Stimulated activated CD8-positive, alpha-beta memory T cell treated with anti-CD3 and anti-CD28 coated beads, Interleukin-4, amount 100 ng/mL, for 24 hours (primary cell): ENCODE results near the gene PCDH9.
A peak's percentile ranks its signal among the peaks of the same experiment; 100 is the strongest.

Experiments
- DNase-seq: peaks from one replicate; pipeline ENCODE4 v3.0.0-alpha.2; 2020; ENCODE audit warnings: low read depth

The PCDH9 gene

DNA sequence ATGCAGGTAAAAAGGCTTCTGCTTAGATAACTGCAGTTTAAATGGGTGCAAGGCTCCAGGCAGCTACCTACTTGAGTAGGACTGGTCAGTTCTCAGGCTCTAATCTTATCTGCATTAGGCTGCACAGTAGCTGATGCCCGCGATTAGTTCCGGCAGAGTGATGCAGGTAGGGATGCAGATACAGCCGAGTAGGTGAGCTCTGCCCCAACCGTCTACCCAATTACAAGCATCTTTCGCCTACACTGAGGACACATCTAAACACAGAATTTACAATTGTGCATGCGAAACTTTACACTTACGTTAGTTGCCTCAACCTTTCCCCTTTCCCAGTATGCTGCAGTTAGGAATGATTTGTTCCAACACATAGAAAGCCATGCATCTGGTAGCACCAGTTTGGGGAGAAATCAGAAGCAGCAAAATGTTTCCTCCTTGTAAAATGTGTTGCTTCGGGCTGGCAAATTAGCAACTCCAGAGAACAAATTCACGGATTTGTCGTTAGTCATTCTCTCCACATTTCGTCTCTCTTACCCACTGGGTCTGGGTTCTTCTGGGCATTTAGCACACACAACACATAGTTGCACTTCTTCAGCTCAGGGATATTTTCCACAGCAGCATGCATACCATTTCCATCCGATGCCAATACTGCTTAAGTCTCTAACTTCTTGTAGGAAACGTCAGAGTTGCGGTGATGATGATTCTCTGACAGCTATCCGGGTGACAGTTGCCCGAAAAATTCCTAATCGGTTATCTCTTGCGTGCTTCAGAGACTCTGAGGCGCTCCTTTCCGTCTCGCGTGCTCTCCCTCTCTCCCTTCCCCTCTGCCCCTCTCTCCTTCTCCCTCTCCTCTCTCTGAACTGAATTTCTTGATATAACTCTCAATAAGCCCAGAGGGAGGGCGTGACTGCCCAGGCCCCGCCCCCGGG lies at the start of gene PCDH9:
Gene PCDH9, minus strand, starts transcription at position 856 of the 923 bp plus-strand sequence. CDS start 1,896 bp downstream, outside the sequence.
- no peak for DNase-seq

DNA sequence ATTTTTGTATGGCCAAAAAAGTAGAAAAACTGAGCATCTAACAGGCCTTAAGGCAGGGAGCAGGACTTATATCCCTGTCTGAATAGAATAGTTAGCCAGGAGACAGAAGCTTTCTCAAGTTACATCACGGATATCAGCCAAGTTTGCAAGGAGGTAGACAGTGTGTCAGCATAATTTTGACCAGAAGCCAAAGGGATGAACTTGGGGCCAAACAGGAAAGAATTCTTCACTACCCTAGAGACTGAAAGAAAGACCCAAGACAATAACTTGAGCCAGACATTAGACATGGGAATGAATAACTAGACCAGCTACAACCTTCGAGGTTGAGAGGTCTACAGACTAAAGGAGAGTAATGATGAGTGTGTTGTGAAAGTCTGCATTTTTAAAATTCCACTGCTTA lies 48.1 kb upstream of the PCDH9 start:
- no peak for DNase-seq

DNA sequence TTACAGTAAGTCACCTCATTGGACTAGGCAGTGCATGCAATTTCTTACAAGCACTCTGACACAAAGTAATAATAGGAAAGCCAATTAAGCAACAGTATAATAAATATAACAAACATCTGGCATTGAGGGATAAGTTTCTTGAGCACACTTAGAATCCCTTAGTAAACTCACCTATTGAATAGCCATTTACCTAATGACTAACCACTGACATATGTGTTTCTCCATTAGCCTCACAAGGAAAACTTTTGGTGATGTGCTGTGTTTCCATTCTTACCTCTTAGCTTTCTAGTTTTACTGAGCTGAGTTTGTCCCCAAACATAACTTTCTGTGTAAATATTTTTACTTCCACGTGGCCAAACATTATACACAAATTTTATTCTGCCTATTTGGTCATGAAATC lies 47.4 kb upstream of the PCDH9 start:
- no peak for DNase-seq

DNA sequence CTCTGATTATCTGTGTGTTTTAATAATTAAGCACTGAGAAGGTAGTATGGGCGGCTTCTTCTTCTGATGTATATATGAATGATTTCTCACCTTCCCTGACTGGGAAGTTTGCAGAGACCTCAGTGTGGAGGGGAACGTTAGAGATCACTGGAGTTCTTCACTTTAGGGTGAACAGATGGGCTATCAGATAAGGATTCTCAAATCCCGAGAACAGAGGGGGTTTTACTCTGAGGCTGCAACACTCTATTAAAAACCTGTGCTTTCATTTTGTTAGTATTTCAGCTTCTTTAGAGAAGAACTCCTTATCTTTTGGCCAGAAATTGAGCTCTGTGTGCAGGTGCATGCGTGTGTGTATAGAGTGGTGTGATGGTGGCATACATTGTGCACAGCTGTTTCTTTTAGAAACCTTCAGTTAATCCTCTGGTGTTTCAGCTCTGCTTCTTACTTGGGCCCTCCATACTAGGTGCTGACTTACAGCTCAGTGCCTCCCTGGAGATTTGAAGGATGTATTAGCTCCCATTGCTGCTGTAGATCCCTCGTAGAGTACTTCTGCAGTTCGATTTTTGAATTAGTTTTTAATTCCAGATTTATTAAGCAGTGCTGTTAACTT lies 45.3 kb upstream of the PCDH9 start:
- no peak for DNase-seq

GRCh38 chr13:67273001-67273400 lies 42.9 kb upstream of the PCDH9 start:
- DNase-seq, result no peak

GRCh38 chr13:67267136-67267535 lies 37.0 kb upstream of the PCDH9 start:
- no peak for DNase-seq

DNA sequence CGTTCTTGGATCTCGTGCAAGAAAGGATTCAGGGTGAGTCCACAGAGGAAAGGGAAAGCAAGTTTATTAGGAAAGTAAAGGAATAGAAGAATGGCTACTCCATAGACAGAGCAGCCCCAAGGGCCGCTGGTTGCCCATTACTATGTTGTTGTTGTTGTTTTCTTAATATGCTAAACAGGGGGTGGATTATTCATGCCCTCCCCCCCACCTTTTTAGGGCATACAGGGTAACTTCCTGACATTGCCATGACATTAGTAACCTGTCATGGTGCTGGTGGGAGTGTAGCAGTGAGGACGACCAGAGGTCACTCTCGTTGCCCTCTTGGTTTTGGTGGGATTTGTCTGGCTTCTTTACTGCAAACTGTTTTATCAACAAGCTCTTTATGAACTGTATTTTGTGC lies 29.1 kb upstream of the PCDH9 start:
- DNase-seq, result no peak

DNA sequence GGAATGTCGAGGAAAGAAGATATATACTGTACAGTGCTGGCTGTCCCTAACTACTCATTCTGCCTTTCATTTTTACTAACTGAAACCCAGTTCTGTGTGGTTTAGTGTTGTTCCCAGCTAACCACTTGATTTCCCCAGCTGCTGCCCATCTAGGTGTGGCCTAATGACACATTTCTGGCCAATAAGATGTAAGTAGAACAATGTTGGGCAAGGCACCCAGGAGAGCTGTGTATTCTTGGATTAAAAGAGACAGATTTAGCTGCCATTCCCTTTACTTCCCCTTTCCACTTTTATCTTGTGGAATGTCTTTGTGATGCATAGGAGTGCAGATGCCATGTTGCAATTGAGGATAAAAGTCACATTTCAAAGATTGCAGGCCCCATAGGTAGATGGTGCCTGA lies 28.3 kb upstream of the PCDH9 start:
- DNase-seq, result no peak

- no peak for DNase-seq
These were observed 8.7 kb upstream of the PCDH9 start for GRCh38 chr13:67238861-67239260.

- DNase-seq, result no peak
These were observed 8.2 kb upstream of the PCDH9 start for GRCh38 chr13:67238277-67238859.

- no peak for DNase-seq
These were observed 5.1 kb upstream of the PCDH9 start for GRCh38 chr13:67235265-67235664.

DNA sequence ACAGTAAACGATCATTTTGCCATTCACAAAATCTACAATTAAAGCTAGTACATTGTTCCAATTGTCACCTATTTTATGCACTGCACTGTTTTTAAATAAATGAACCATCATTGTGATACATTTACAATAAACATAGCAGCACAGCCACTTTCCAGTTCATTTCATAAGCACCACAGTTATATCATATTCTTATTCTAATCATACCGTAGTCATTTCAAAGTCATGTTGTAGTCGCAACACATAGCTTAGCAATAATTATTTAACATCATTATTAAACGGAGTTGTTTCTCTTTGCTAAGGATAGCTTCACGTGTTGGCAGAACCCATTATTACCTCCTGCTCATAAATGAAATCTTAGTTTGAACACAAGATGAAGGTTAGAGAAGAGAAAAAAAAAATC lies 2.2 kb upstream of the PCDH9 start:
- DNase-seq, result no peak

- DNase-seq, result no peak
These were observed 1.3 kb upstream of the PCDH9 start for GRCh38 chr13:67231289-67232000.

GRCh38 chr13:67230404-67231288 lies 510 bp upstream of the PCDH9 start:
- DNase-seq, result peak; percentile 85

- no peak for DNase-seq
These were observed 1.2 kb downstream of the PCDH9 start for GRCh38 chr13:67228916-67229315.

GRCh38 chr13:67228031-67228430 lies 2.1 kb downstream of the PCDH9 start:
- DNase-seq, result no peak

- no peak for DNase-seq
These were observed 2.8 kb downstream of the PCDH9 start for GRCh38 chr13:67227131-67227983.

DNA sequence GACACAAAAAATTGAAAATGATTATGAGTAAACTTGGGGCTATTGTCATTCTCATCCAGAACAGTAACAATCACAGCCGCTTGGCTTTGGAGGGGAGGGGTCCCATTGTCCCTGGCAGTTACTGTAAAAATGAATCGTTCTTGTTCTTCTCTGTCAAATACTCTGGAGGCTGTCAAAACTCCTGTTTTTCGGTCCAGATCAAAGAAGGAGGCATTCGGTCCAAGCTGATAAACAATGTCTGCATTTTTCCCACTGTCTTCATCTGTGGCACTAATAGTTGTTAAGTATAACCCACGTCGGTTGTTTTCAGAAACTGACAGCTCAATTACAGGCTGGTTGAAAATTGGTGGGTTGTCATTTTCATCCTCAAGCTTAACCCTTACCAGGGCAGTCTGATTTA lies 3.4 kb downstream of the PCDH9 start:
- no peak for DNase-seq

DNA sequence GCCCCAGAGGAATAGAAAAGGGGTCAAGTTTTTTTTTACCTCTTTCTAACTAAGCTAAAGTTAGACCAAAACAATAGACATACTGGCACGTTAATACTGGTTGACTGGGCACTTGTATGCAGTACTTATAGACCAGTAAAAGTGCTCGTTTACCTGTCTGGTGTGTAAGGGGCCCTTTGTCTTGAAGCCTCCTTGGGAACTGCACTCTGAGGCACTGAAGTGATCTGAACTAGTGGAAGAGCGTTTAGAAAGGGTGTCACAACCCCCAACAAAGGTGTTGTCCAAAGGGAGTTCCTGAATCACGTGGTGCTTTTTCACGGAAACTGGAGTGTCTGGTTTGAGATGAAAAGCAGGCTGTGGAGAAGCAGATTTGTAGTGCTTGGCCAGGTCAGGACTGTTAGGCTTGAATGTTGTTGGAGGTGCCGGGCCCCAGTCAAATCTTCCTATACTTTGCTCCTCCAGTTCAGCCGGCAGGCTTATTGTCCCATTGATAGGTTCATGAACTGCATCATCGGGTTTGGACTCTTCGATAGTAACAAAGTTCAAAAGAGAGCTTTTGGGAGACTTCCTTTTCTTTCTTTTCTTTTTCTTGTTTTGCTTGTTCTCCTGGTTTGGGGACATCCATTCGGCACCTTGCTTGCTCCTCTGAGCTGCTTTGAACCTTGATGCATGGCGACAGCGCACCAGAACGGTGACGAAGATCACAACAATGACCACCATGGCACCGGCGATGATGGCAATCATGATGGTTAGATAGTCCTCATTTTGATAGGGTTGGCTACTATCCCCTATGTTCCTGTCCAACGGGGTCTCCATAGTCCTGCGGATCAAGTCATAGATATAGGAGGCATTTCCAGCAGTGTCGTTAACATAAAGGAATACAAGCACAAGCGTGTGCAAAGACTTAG lies 4.6 kb downstream of the PCDH9 start:
- DNase-seq, result no peak
